Bronchial epithelial cell (primary cell): ENCODE data around the gene INSIG2. TPM values are rescaled to one million over a fixed set of nuclear protein-coding genes. Genes with fewer than 3 reads are reported as not detected.

Experiments
- DNase-seq: peaks from one replicate; pipeline ENCODE4 v3.0.0-alpha.2; 2010; ENCODE audit warnings: low read depth
- FAIRE-seq: peaks from 2 replicates; lab custom pipeline; 2011; peaks lifted over from hg19 to GRCh38; lab: Jason Lieb, UNC
- H3K27me3 ChIP-seq: 2 replicates; pipeline ENCODE4 v1.5.1; 2011; ENCODE audit warnings: low read length; ENCODE audit not compliant: control insufficient read depth, insufficient read depth
- H3K36me3 ChIP-seq: 2 replicates; pipeline ENCODE4 v1.5.1; 2011; ENCODE audit warnings: low read length; ENCODE audit not compliant: control insufficient read depth, insufficient read depth
- H3K4me3 ChIP-seq: 2 replicates; pipeline ENCODE4 v1.5.1; 2011; ENCODE audit warnings: mild to moderate bottlenecking, low read depth, low read length, control low read depth
- CTCF ChIP-seq: IDR thresholded peaks from 2 replicates; pipeline ENCODE4 v1.5.1; 2011; ENCODE audit warnings: mild to moderate bottlenecking, moderate library complexity, low read length, control low read depth, inconsistent platforms; ENCODE audit not compliant: insufficient read depth, severe bottlenecking
- total RNA-seq: library from RNA; depleted of rRNA; stranded (reverse); fragments of >200 nt; gene quantifications from 2 replicates; pipeline ENCODE4 v1.2.1, GENCODE V29; 2014

The INSIG2 gene
- total RNA-seq, 1 donor from 2014 or later: 10.5 TPM

- no peak for TF ChIP-seq CTCF
- no peaks in the 10 kb centered on the region for H3K36me3 ChIP-seq
- no peaks in the 10 kb centered on the region for H3K27me3 ChIP-seq
- H3K4me3 ChIP-seq: no peak overlapping the region
- DNase-seq (no peak), FAIRE-seq (no peak)
These were observed 45.6 kb downstream of the INSIG2 start for GRCh38 chr2:118133916-118134315.

GRCh38 chr2:118134650-118135049 lies 46.4 kb downstream of the INSIG2 start:
- H3K36me3 ChIP-seq: no peaks in the 10 kb centered on the region
- H3K27me3 ChIP-seq: no peaks in the 10 kb centered on the region
- TF ChIP-seq CTCF: no peak
- no peak for FAIRE-seq
- DNase-seq: no peak
- no peak overlapping the region for H3K4me3 ChIP-seq

DNA sequence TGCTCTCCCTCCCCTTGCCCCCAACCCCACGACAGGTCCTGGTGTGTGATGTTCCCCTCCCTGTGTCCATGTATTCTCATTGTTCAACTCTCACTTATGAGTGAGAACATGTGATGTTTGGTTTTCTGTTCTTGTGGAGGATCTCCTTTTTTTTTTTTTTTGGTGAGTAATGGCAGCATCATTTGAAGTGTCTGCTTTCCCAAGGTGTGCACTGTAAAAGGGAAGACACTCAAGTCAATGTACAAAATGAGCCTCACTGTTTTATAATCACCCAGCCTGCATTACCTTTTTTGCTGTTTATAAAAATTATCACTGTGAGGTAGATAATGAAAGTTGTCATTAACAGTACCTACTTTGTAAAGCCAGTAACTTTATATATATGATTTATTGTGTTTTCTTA lies 56.9 kb downstream of the INSIG2 start:
- H3K36me3 ChIP-seq: no peaks in the 10 kb centered on the region
- H3K27me3 ChIP-seq: no peaks in the 10 kb centered on the region
- no peak for TF ChIP-seq CTCF
- no peak overlapping the region for H3K4me3 ChIP-seq
- no peak for FAIRE-seq
- DNase-seq: peak; percentile 79

DNA sequence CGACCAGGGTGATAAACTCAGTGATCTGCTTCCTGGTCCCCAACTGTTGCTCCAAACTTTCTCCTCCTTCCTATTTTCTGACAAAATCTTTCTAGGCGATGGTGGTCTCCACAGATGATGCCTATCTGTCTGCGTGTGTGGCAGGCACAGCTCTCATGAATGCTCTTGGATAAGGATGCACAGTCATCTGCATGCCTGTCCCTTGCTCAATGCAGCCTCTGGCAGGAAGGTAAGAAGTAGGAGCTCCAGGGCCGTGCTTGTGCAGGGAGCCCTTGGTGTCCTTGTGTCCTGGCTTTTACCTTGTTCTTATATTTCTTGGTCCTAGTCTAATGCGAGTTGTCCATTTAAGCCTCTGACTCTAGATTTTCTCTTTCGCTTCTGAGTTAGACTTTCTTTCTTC lies 57.5 kb downstream of the INSIG2 start:
- H3K36me3 ChIP-seq: no peaks in the 10 kb centered on the region
- FAIRE-seq: no peak
- no peak for TF ChIP-seq CTCF

GRCh38 chr2:118146315-118147283 lies 58.3 kb downstream of the INSIG2 start:
- Histone ChIP-seq H3K36me3 (no peaks in the 10 kb centered on the region), H3K27me3 (no peaks in the 10 kb centered on the region), H3K4me3 (no peak overlapping the region)
- DNase-seq (no peak), FAIRE-seq (peak; percentile 76)
- TF ChIP-seq CTCF: no peak

More for the DNA sequence above, 57.5 kb downstream of the INSIG2 start:
- Histone ChIP-seq H3K4me3 (no peak overlapping the region), H3K27me3 (no peaks in the 10 kb centered on the region)
- peak; percentile 25 for DNase-seq
